ENCODE data around the gene DTX3.

Gene DTX3

DNA sequence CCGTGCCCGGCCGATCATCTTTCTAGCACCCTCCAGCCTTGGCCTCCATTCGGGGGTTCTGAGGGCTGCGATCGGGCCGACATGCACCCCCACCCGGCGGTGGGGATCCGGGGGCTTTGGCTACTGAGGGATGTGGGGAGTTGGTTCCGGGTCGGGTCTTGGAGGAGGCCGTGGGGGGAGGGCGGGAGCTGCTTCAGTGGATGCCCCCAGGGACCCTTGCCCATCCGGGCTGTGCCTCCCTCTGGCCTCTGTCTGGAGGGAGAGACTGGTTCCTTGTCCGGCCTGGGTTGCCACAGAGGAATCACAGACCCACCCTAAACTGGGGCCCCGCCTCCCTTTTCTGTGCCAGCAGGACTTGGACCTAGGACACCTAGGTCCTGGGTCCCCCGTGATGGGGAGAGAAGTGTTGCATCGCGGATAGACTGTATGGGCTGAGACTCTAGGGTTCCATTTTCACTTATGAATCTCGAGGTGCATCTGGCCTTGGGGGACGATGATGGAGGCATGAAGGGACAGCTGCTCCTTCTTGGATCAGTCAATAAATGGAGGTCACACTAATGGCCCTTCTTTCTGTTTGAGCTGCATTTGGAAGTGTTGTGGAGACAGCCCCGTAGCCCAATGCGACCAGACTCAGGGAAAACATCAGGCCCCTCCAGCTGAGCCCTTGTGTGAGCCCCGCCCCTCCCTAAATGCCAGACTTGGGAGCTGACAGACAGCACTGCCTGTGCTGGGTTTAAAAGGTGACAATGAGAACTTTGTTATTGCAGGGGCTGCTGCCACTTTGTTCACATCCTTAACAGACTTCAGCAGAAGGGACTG is 577 bp downstream of the DTX3 start:
- Histone ChIP-seq H3K9ac (ENCODE audit: low read length in 5 of 5) (peak overlapping the region in 1 of 5 donors; percentile 39), H3K4me3 (ENCODE audit: low read depth in 1 of 5, low read length in 5 of 5) (peak overlapping the region; percentile 13 to 56 (median 51)), H3K4me1 (ENCODE audit: control insufficient read depth in 5 of 5, insufficient read depth in 5 of 5, low read length in 5 of 5) (peaks cover 2 to 24% (median 17%) of the 10 kb centered on the region in 5 donors), H3K9me3 (ENCODE audit: control insufficient read depth in 5 of 5, low read length in 5 of 5) (no peaks in the 10 kb centered on the region), H3K36me3 (ENCODE audit: control insufficient read depth in 5 of 5, insufficient read depth in 5 of 5, low read length in 5 of 5) (peaks cover 0 to 26% (median 20%) of the 10 kb centered on the region in 5 donors), H3K27ac (ENCODE audit: low read depth, low read length) (peak overlapping the region; percentile 37), H3K27me3 (ENCODE audit: control insufficient read depth in 5 of 5, insufficient read depth in 4 of 5, low read length in 5 of 5) (peaks cover 12 to 49% (median 31%) of the 10 kb centered on the region in 5 donors)

DNA sequence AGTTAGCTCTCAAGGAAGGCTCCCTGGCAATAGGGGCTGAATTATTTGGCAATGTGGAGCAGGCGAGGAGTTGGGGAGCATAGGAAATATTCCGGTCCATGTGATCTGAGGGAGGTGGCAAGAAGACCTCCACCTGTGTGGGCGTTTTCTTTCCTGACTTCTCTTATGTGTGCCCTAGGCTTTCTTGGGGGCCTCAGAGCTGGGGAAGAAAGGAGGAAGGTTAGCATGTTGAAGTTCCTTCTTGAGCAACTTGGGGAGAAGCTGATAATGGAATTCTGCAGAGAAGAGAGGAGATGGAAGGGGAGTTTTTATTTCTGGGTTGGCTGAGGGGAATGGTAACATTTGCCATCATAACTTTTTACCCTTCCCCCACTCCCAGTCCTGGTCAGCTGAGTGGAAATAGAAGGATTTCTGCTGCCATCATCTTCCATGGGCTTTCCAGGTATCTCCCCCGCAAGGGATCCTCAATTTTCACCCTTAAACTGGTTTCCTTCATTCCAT is 1.2 kb downstream of the DTX3 start:
- Histone ChIP-seq H3K4me3 (ENCODE audit: low read depth in 1 of 5, low read length in 5 of 5) (no peak overlapping the region), H3K4me1 (ENCODE audit: control insufficient read depth in 5 of 5, insufficient read depth in 5 of 5, low read length in 5 of 5) (peaks cover 2 to 31% (median 24%) of the 10 kb centered on the region in 5 donors), H3K9ac (ENCODE audit: low read length in 5 of 5) (no peak overlapping the region), H3K27ac (ENCODE audit: low read depth, low read length) (no peak overlapping the region), H3K36me3 (ENCODE audit: control insufficient read depth in 5 of 5, insufficient read depth in 5 of 5, low read length in 5 of 5) (peaks cover 0 to 20% (median 13%) of the 10 kb centered on the region in 5 donors), H3K27me3 (ENCODE audit: control insufficient read depth in 5 of 5, insufficient read depth in 4 of 5, low read length in 5 of 5) (peaks cover 13 to 55% (median 37%) of the 10 kb centered on the region in 5 donors), H3K9me3 (ENCODE audit: control insufficient read depth in 5 of 5, low read length in 5 of 5) (no peaks in the 10 kb centered on the region)

DNA sequence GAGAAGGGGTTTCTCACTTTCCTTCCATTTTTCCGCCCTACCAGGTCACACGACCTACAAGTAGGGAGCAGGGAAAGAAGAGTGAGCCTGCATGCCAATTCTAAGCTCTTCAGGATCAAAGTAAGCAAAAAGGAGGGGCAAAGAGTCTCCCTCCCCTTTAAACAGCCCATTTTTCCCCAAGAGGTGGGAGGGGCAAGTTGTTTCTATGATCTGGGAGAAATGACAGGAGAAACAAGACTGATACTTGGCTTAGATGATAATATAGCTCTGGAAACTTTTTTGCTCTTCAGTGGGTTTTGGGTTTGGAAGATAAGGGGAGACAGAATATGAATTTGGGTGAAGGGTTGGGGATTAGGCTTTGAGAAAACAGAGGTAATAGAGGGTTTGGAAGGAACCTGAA is 1.8 kb downstream of the DTX3 start:
- Histone ChIP-seq H3K4me3 (ENCODE audit: low read depth in 1 of 5, low read length in 5 of 5) (no peak overlapping the region), H3K4me1 (ENCODE audit: control insufficient read depth in 5 of 5, insufficient read depth in 5 of 5, low read length in 5 of 5) (peaks cover 2 to 33% (median 29%) of the 10 kb centered on the region in 5 donors), H3K9me3 (ENCODE audit: control insufficient read depth in 5 of 5, low read length in 5 of 5) (no peaks in the 10 kb centered on the region), H3K36me3 (ENCODE audit: control insufficient read depth in 5 of 5, insufficient read depth in 5 of 5, low read length in 5 of 5) (peaks cover 0 to 15% (median 10%) of the 10 kb centered on the region in 5 donors), H3K27me3 (ENCODE audit: control insufficient read depth in 5 of 5, insufficient read depth in 4 of 5, low read length in 5 of 5) (peaks cover 16 to 58% (median 40%) of the 10 kb centered on the region in 5 donors), H3K9ac (ENCODE audit: low read length in 5 of 5) (no peak overlapping the region), H3K27ac (ENCODE audit: low read depth, low read length) (no peak overlapping the region)

DNA sequence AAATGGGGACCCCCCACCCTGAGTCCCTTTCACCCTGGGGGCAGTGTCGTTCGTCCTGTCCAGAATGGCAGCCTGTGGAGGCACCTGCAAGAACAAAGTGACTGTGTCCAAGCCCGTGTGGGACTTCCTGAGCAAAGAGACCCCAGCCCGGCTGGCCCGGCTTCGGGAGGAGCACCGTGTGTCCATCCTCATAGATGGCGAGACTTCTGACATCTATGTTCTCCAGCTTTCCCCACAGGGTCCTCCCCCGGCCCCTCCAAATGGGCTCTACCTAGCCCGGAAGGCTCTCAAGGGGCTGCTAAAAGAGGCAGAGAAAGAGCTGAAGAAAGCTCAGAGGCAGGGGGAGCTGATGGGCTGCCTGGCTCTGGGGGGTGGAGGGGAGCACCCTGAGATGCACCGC is 2.2 kb downstream of the DTX3 start:
- Histone ChIP-seq H3K9me3 (ENCODE audit: control insufficient read depth in 5 of 5, low read length in 5 of 5) (no peaks in the 10 kb centered on the region), H3K27ac (ENCODE audit: low read depth, low read length) (no peak overlapping the region), H3K4me1 (ENCODE audit: control insufficient read depth in 5 of 5, insufficient read depth in 5 of 5, low read length in 5 of 5) (peaks cover 2 to 35% (median 31%) of the 10 kb centered on the region in 5 donors), H3K9ac (ENCODE audit: low read length in 5 of 5) (no peak overlapping the region), H3K36me3 (ENCODE audit: control insufficient read depth in 5 of 5, insufficient read depth in 5 of 5, low read length in 5 of 5) (peaks cover 0 to 11% (median 8%) of the 10 kb centered on the region in 5 donors), H3K4me3 (ENCODE audit: low read depth in 1 of 5, low read length in 5 of 5) (no peak overlapping the region), H3K27me3 (ENCODE audit: control insufficient read depth in 5 of 5, insufficient read depth in 4 of 5, low read length in 5 of 5) (peaks cover 16 to 59% (median 40%) of the 10 kb centered on the region in 5 donors)

DNA sequence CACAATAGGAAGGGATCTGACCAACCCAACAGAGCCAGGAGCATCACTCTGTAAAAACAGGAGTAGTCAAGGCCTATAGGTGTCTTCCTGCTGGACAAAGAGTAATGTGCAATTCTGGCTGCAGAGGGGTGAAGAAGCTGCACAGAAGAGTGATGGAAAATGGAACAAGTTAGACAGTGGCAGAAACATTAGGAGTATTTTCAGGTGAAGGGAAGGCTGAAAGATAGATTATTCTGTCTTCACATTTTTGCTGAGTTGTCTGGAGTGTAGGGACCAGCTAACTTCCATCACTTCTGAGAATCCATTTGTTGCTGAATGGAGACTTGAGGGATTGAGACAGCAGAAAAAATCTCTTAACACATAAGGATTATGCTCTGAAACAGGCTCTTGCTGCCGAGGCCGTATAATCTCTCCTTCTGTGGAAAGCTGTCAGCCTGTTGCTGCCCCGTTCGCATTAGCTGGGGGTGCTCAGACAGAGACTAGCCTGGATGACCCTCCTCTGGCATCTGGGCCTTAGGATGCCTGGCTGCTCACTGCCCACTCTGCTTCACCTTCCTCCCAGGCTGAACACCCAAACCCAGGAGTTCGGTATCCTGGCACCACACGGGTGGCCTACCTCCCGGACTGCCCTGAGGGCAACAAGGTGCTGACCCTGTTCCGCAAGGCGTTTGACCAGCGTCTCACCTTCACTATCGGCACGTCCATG is 3.5 kb downstream of the DTX3 start:
- Histone ChIP-seq H3K27ac (ENCODE audit: low read depth, low read length) (no peak overlapping the region), H3K36me3 (ENCODE audit: control insufficient read depth in 5 of 5, insufficient read depth in 5 of 5, low read length in 5 of 5) (peaks cover 0 to 3% (median 0%) of the 10 kb centered on the region in 5 donors), H3K4me3 (ENCODE audit: low read depth in 1 of 5, low read length in 5 of 5) (no peak overlapping the region), H3K4me1 (ENCODE audit: control insufficient read depth in 5 of 5, insufficient read depth in 5 of 5, low read length in 5 of 5) (peaks cover 2 to 41% (median 38%) of the 10 kb centered on the region in 5 donors), H3K9me3 (ENCODE audit: control insufficient read depth in 5 of 5, low read length in 5 of 5) (no peaks in the 10 kb centered on the region), H3K27me3 (ENCODE audit: control insufficient read depth in 5 of 5, insufficient read depth in 4 of 5, low read length in 5 of 5) (peaks cover 20 to 71% (median 50%) of the 10 kb centered on the region in 5 donors), H3K9ac (ENCODE audit: low read length in 5 of 5) (no peak overlapping the region)

DNA sequence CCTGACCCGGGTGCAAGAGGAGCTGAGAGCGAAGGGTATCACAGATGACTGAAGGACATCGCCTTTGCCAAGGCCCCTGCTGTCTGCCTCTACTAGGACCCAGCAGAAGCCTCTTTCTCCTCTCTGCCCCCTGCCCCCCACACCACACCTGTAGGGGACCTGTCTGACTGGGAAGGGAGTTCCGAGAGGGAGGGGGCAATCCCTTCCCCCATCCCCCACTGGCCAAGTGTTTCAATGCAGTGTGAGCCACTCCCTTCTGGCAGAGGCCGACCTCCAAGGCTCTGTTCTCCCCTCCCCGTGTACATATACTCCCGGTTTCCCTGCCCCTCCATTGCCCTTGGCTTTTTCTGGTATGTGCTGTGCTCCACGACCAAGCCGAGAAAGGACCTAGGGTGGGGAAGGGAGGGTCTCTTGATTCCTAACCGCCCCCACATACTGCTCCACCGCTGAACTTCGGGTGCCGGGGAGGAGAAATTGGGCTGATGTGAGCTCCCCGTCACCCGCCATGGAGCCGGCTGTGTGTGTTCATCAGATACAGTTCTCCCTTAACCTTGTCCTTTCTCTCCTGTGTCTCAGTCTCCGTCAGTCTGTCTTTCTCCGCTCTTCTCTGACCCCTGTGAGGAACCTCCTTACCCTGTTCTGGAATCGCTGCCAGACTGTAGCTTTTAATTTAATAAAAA is 4.6 kb downstream of the DTX3 start:
- Histone ChIP-seq H3K4me1 (ENCODE audit: control insufficient read depth in 5 of 5, insufficient read depth in 5 of 5, low read length in 5 of 5) (peaks cover 0 to 33% (median 31%) of the 10 kb centered on the region in 5 donors), H3K4me3 (ENCODE audit: low read depth in 1 of 5, low read length in 5 of 5) (no peak overlapping the region), H3K27ac (ENCODE audit: low read depth, low read length) (no peak overlapping the region), H3K9me3 (ENCODE audit: control insufficient read depth in 5 of 5, low read length in 5 of 5) (no peaks in the 10 kb centered on the region), H3K27me3 (ENCODE audit: control insufficient read depth in 5 of 5, insufficient read depth in 4 of 5, low read length in 5 of 5) (peaks cover 24 to 79% (median 60%) of the 10 kb centered on the region in 5 donors), H3K9ac (ENCODE audit: low read length in 5 of 5) (no peak overlapping the region), H3K36me3 (ENCODE audit: control insufficient read depth in 5 of 5, insufficient read depth in 5 of 5, low read length in 5 of 5) (peaks cover 0 to 3% (median 0%) of the 10 kb centered on the region in 5 donors)

DNA sequence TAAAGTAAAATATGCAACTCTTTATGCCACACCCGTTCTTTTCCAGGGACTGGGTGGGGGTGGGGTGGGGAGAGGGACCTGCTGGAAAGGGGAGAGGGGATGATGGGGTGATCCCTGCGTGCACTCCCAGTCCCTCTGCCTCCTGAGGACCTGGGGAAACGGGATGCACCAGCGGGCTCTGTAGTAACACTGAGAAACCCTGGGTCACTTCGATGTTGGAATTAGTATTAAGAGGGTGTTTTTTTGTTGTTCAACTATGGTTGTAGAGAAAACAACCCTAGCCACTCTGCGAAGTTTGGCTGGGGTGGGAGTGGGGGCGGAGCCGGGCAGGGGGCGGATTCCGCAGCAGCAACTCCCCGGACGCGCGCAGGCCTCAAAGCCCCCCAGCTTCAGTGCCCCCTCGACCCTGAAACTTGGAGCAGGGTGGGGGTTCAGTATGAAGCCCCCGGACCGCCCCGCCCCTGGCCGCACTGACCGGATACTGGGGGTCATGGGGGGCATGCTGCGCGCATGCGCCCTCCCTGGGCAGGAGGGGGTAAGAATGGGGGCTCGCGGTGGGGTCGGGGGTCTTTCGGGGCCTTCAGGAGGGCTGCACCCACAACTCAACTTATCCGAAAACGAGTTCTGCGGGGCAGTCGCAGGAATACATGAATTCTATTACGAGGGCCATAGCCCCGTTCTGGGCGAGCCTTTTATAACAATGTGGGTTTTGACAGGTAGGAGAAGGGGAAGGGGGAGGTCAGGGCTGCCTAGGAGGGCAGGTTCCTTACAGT is 5.3 kb downstream of the DTX3 start:
- Histone ChIP-seq H3K9me3 (ENCODE audit: control insufficient read depth in 5 of 5, low read length in 5 of 5) (no peaks in the 10 kb centered on the region), H3K4me3 (ENCODE audit: low read depth in 1 of 5, low read length in 5 of 5) (peak overlapping the region; percentile 16 to 63 (median 54)), H3K36me3 (ENCODE audit: control insufficient read depth in 5 of 5, insufficient read depth in 5 of 5, low read length in 5 of 5) (peaks cover 0 to 4% (median 0%) of the 10 kb centered on the region in 5 donors), H3K27ac (ENCODE audit: low read depth, low read length) (peak overlapping the region; percentile 30), H3K27me3 (ENCODE audit: control insufficient read depth in 5 of 5, insufficient read depth in 4 of 5, low read length in 5 of 5) (peaks cover 24 to 80% (median 61%) of the 10 kb centered on the region in 5 donors), H3K9ac (ENCODE audit: low read length in 5 of 5) (no peak overlapping the region), H3K4me1 (ENCODE audit: control insufficient read depth in 5 of 5, insufficient read depth in 5 of 5, low read length in 5 of 5) (peaks cover 0 to 29% (median 26%) of the 10 kb centered on the region in 5 donors)

DNA sequence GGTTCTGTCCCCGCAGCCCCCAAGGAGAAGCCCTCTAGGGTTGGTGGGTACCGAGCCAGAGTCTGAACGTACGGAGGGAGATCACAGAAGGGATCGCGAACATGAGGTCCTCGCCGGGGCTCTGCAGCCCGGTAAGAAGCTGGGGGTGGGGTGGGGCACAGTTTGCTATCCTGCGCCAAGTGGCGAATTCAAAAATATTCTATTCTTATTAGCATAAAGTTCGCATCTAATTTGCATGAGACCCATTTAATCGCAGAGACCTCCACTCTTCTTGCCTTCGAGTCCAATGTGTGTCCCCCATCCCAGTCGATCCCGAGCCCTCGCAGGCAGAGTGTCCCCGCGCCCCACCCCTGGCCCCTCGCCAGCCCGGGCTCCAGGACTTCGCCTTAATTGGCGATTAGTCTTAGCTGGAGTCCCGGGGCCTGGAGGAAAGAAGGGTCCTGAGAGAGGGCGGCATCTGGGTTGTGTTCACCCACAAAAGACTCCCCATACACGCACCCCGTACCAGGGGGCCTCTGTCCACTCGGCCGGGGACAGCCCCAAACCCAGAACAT is 6.0 kb downstream of the DTX3 start:
- peaks cover 0 to 25% (median 24%) of the 10 kb centered on the region in 5 donors for H3K4me1 ChIP-seq (ENCODE audit: control insufficient read depth in 5 of 5, insufficient read depth in 5 of 5, low read length in 5 of 5)
- H3K27ac ChIP-seq (ENCODE audit: low read depth, low read length), result peak overlapping the region; percentile 30

More for the DNA sequence above, 6.0 kb downstream of the DTX3 start:
- peak overlapping the region in 1 of 5 donors; percentile 44 for H3K9ac ChIP-seq (ENCODE audit: low read length in 5 of 5)
- peaks cover 0 to 10% (median 5%) of the 10 kb centered on the region in 5 donors for H3K36me3 ChIP-seq (ENCODE audit: control insufficient read depth in 5 of 5, insufficient read depth in 5 of 5, low read length in 5 of 5)
- H3K4me3 ChIP-seq (ENCODE audit: low read depth in 1 of 5, low read length in 5 of 5), result peak overlapping the region; percentile 53 to 63 (median 54)
- peaks cover 18 to 81% (median 63%) of the 10 kb centered on the region in 5 donors for H3K27me3 ChIP-seq (ENCODE audit: control insufficient read depth in 5 of 5, insufficient read depth in 4 of 5, low read length in 5 of 5)
- H3K9me3 ChIP-seq (ENCODE audit: control insufficient read depth in 5 of 5, low read length in 5 of 5), result no peaks in the 10 kb centered on the region
